HG02970 (cell line): ENCODE measurements around the gene SUSD4.

Experiments
- ATAC-seq: cut with Tn5 transposase; IDR thresholded peaks from one replicate; pipeline ENCODE4 v1.9.1; 2021; ENCODE audit warnings: mild to moderate bottlenecking, moderate library complexity, moderate number of reproducible peaks; ENCODE audit not compliant: unreplicated experiment, low FRiP score

SUSD4 gene

GRCh38 chr1:223199094-223199647 is 164.8 kb downstream of the SUSD4 start:
- ATAC-seq: no peak

DNA sequence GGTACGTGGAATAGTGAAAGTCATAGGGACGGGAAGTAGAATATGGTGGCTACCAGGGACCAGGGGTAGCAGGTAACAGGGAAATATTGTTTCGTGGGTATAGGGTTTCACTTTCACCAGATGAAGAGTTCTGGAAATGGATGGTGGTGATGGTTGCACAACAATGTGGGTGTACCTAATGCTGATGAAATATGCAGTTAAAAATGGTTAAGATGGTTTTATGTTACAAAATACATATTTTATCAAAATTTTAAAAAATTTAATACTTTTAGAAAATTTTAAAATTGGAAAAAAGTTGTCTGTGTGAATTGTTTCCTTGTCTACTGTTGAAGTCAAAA is 165.4 kb downstream of the SUSD4 start:
- no peak for ATAC-seq

GRCh38 chr1:223197923-223198627 is 165.9 kb downstream of the SUSD4 start:
- ATAC-seq: no peak

DNA sequence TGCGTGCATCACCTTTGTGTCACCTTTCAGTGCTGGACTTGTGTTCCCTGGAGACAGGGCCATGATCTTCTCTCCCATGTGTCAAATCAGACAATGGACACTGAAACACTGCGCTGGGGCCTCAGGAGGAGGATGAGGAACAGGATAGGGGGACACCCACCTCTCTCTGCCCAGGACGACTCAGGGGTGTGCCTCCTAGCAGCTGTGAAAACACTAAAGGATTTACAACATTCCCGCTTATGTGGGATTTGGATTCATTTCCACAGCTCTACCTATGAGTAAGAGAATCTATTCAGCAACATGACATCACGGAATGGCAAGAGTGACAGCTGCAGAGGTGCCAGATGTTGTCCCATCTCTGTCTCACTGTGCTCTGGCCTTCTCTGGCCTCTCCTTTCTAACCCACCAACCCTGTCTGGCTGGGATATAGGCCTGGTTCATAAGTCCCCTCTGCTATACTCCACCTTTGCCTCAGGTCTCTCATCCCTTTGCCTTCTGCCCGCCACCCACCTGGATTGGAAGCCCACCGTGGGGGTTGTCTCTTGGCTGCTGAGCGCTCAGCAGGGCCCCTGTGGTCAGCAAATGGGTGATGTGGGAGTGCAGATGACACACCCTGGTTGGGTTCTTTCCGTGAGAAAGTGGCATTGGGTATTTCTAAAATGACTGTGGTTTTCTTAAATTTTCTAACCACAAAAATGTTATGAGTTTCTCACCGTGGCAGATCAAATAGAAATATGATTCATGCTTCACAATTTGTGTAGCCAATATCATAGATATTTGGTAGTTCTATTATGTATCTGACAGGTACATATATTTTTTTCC is 173.9 kb downstream of the SUSD4 start:
- ATAC-seq: no peak

- no peak for ATAC-seq
Measured at GRCh38 chr1:223189525-223189902, 174.5 kb downstream of the SUSD4 start.

DNA sequence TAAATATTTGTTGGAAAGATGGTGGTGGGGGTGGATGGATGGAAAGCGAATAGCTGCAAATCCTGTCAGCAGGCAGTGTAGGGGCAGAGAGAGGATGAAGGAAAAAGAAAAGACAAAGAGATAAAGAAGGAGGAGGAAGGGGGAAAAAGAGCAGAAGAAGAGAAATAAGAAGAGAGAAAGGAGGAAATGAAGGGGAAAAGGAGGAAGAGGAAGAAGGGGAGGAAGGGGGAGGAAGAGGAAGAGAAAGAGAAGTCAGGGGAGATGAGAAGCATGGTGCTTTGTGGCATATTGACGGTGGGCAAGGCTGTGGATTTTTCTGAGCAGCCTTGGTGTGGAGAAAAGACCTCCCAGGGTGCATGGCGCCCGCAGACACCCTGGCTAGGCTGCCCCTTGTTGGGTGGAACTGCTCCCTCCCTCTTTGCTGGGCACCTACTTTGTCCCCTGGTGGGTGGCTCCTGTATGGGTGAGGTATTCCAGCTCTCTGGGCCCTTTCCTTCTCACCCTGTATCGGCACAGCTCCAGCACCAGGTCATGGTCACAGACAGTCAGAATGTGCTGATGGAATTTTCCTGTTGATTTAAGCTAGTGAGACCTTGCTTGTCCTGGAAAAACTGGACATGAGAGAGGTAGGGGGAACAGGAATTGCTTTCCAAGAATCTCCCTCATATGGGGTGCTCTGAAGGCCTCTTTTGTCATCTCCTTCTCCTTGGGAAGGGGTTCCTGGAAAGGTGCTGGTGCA is 175.2 kb downstream of the SUSD4 start:
- ATAC-seq: no peak

GRCh38 chr1:223186800-223187199 is 177.2 kb downstream of the SUSD4 start:
- ATAC-seq: no peak

- no peak for ATAC-seq
Measured at GRCh38 chr1:223183268-223183862, 180.6 kb downstream of the SUSD4 start.

DNA sequence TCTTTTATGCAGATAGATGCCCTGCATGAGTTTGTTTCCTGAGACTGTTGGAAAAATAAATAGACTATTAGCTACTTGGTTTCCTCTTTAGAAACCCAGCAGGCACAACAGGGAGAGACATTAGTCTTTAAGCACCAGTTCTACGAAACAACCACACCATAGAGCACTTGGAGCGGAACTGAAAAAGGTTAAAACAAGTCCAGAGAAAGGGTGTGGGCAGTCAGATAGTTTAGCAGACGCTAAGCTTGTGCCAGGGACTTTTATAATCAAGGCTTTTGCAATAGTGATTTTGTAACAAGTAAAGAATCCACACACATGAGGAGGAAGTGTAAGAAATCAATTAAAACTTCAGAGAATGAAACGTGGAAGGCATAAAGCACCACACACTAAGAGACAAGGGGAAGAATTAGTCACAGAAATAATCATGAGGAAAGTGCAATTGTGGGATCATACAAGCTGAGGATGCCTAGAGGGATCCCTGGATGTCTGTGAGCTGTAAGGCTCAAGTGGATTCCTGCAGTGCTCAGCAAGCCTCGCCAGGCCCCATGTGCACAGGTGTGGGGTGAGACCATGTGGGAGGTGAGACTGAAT is 183.2 kb downstream of the SUSD4 start:
- no peak for ATAC-seq

DNA sequence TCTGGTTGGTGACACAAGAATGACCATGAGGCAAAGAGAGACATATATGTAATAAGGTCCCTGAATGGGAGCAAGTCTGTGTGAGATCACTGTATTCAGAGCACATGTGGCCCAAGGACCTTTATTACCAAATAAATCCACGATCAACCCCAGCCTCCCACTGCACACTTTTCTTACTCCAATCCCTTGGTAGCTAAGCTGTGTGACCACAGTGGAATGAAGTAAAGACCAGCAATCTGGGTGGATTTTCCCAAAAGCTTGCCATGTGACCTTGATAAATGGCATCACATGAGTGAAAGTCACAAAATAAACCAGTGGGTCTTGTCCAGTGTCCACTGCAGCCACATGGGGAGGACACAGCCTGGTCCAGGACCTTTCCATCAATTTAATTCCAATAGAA is 184.2 kb downstream of the SUSD4 start:
- no peak for ATAC-seq

DNA sequence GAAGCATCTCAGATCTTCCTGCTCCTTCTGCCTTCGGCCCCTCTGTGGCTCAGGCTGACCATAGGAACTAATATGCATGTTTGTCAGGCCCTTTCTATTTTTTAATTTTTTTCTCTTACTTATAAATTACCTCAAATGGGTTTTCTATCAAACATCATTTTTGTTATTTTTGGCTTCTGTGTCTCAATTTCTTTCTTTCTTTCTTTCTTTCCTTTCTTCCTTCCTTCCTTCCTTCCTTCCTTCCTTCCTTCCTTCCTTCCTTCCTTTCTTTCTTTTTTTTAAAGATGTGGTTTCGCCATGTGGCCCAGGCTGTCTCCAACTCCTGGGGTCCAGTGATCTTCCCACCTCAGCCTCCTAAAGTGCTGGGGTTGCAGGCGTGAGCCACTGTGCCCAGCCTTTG is 184.7 kb downstream of the SUSD4 start:
- no peak for ATAC-seq

- no peak for ATAC-seq
Measured at GRCh38 chr1:223177681-223178080, 186.3 kb downstream of the SUSD4 start.

DNA sequence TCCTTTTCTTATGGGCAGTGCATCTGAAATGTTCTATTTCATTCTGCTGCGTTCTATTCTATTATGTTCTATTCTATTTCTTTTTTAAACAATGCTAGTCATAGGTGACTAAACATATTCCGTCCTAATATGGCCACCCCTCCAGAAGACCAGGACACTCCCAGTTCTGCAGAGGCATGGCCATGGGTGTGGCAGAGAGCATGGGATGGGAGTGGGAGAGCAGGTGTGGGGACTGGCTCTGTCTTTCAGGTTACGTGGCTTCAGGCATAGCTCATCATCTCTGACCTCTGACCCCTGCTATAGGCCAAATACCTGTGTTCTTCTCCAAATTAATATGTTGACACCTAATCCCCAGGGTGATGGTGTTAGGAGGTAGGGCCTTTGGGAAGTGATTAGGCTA is 187.5 kb downstream of the SUSD4 start:
- ATAC-seq: no peak

GRCh38 chr1:223175633-223176032 is 188.3 kb downstream of the SUSD4 start:
- no peak for ATAC-seq

GRCh38 chr1:223175032-223175431 is 188.9 kb downstream of the SUSD4 start:
- no peak for ATAC-seq
